WTC11 (cell line): ENCODE results near the gene RNF115. TPM values are rescaled to one million over a fixed set of nuclear protein-coding genes. Genes with fewer than 3 reads are reported as not detected.

ENCODE experiments used
- ATAC-seq: fragments of 200-7000 bp; cut with Tn5 transposase; 2 replicates; pipeline ENCODE4 v1.10.0; 2021; ENCODE audit warnings: mild to moderate bottlenecking, moderate library complexity
- CTCF ChIA-PET: fragments of 300-600 bp; sonication (Branson Sonifier 250); formaldehyde crosslinking; loops from one replicate; lab custom pipeline; 2021; ENCODE audit warnings: antibody characterized with exemption; lab: Charles Lee
- POLR2A ChIA-PET: fragments of 350-600 bp; sonication (Branson Sonifier 250); formaldehyde crosslinking; loops from one replicate; lab custom pipeline; 2021; ENCODE audit warnings: antibody characterized with exemption; lab: Charles Lee
- DNase-seq: peaks from one replicate; pipeline ENCODE4 v3.0.0; 2021; ENCODE audit warnings: low spot score
- H3K27ac Mint-ChIP-seq: 2 replicates; pipeline ENCODE4 v1.8.0; 2021; ENCODE audit warnings: mixed read lengths
- H3K27me3 Mint-ChIP-seq: 2 replicates; pipeline ENCODE4 v1.8.0; 2021; ENCODE audit warnings: low read depth, mild to moderate bottlenecking, moderate library complexity, mixed read lengths
- H3K36me3 Mint-ChIP-seq: 2 replicates; pipeline ENCODE4 v1.8.0; 2021; ENCODE audit warnings: mixed read lengths
- H3K4me1 Mint-ChIP-seq: 2 replicates; pipeline ENCODE4 v1.8.0; 2022; ENCODE audit warnings: mixed read lengths
- H3K4me3 Mint-ChIP-seq: 2 replicates; pipeline ENCODE4 v1.8.0; 2021; ENCODE audit warnings: mild to moderate bottlenecking, moderate library complexity, mixed read lengths
- H3K9me3 Mint-ChIP-seq: 2 replicates; pipeline ENCODE4 v1.8.0; 2021; ENCODE audit warnings: mixed read lengths
- CREM ChIP-seq: sonication (generic); formaldehyde crosslinking; IDR thresholded peaks from 2 replicates; pipeline ENCODE4 v1.8.1; 2022; ENCODE audit warnings: mild to moderate bottlenecking, missing genetic modification reagents, moderate library complexity
- EMX1 ChIP-seq: fragments of 250-450 bp; sonication (Bioruptor Pico); IDR thresholded peaks from 2 replicates; pipeline ENCODE4 v1.8.0; 2021; ENCODE audit warnings: mild to moderate bottlenecking
- ESRRA ChIP-seq: sonication (generic); formaldehyde crosslinking; IDR thresholded peaks from 2 replicates; pipeline ENCODE4 v1.8.1; 2022; ENCODE audit warnings: mild to moderate bottlenecking, missing genetic modification reagents, borderline replicate concordance
- ETV6 ChIP-seq: sonication (generic); formaldehyde crosslinking; IDR thresholded peaks from 2 replicates; pipeline ENCODE4 v1.8.1; 2022; ENCODE audit warnings: mild to moderate bottlenecking, missing genetic modification reagents
- FOXJ3 ChIP-seq: sonication (generic); formaldehyde crosslinking; IDR thresholded peaks from 2 replicates; pipeline ENCODE4 v1.9.0; 2021; ENCODE audit warnings: missing genetic modification reagents, mild to moderate bottlenecking, borderline replicate concordance
- FOXK1 ChIP-seq: sonication (generic); formaldehyde crosslinking; IDR thresholded peaks from 2 replicates; pipeline ENCODE4 v1.8.0; 2022; ENCODE audit warnings: mild to moderate bottlenecking, moderate library complexity, missing genetic modification reagents
- GTF2I ChIP-seq: fragments of 250-450 bp; sonication (Bioruptor Pico); conservative IDR thresholded peaks from 2 replicates; pipeline ENCODE4 v1.4.0; 2021; ENCODE audit warnings: mild to moderate bottlenecking
- IRF2 ChIP-seq: sonication (generic); formaldehyde crosslinking; IDR thresholded peaks from 2 replicates; pipeline ENCODE4 v1.8.0; 2022; ENCODE audit warnings: low read depth, missing genetic modification reagents, borderline replicate concordance
- RORB ChIP-seq: fragments of 250-450 bp; sonication (Bioruptor Pico); IDR thresholded peaks from 2 replicates; pipeline ENCODE4 v1.9.0; 2021; ENCODE audit warnings: mild to moderate bottlenecking
- SMAD4 ChIP-seq: sonication (generic); formaldehyde crosslinking; IDR thresholded peaks from 2 replicates; pipeline ENCODE4 v1.8.0; 2022; ENCODE audit warnings: mild to moderate bottlenecking, missing genetic modification reagents
- ZBTB21 ChIP-seq: sonication (generic); formaldehyde crosslinking; IDR thresholded peaks from 2 replicates; pipeline ENCODE4 v1.8.1; 2023; ENCODE audit warnings: mild to moderate bottlenecking, missing genetic modification reagents, borderline replicate concordance
- ZNF138 ChIP-seq: sonication (generic); formaldehyde crosslinking; conservative IDR thresholded peaks from 2 replicates; pipeline ENCODE4 v1.8.1; 2022; ENCODE audit warnings: mild to moderate bottlenecking, moderate library complexity, missing genetic modification reagents
- ZNF219 ChIP-seq: sonication (generic); formaldehyde crosslinking; IDR thresholded peaks from 2 replicates; pipeline ENCODE4 v1.8.0; 2023; ENCODE audit warnings: missing genetic modification reagents, mild to moderate bottlenecking, borderline replicate concordance
- ZNF263 ChIP-seq: sonication (generic); formaldehyde crosslinking; IDR thresholded peaks from 2 replicates; pipeline ENCODE4 v1.8.1; 2022; ENCODE audit warnings: low read depth, mild to moderate bottlenecking, moderate library complexity, missing genetic modification reagents
- total RNA-seq: library from RNA; stranded (reverse); gene quantifications from 3 replicates; pipeline ENCODE4 v1.2.3, GENCODE V29; 2021
- TF ChIP-seq, protein P1 (sequence below): sonication (generic); formaldehyde crosslinking; IDR thresholded peaks from 2 replicates; pipeline ENCODE4 v1.8.0; 2022; ENCODE audit warnings: mild to moderate bottlenecking, missing genetic modification reagents
- TF ChIP-seq, protein P2 (sequence below): sonication (generic); formaldehyde crosslinking; IDR thresholded peaks from 2 replicates; pipeline ENCODE4 v1.8.1; 2023; ENCODE audit warnings: mild to moderate bottlenecking, moderate library complexity, missing genetic modification reagents
- TF ChIP-seq, protein P3 (sequence below): sonication (generic); formaldehyde crosslinking; conservative IDR thresholded peaks from 2 replicates; pipeline ENCODE4 v1.8.1; 2023; ENCODE audit warnings: mild to moderate bottlenecking, low read depth, missing genetic modification reagents, moderate library complexity
- TF ChIP-seq, protein P4 (sequence below): sonication (generic); formaldehyde crosslinking; IDR thresholded peaks from 2 replicates; pipeline ENCODE4 v1.8.0; 2022; ENCODE audit warnings: mild to moderate bottlenecking, missing genetic modification reagents
- TF ChIP-seq, protein P5 (sequence below): fragments of 250-450 bp; sonication (Bioruptor Pico); IDR thresholded peaks from 2 replicates; pipeline ENCODE4 v2.1.2; 2022; ENCODE audit warnings: mild to moderate bottlenecking, moderate library complexity

Gene RNF115
- total RNA-seq, 1 experiment from 2014 or later = 8.1 TPM

DNA sequence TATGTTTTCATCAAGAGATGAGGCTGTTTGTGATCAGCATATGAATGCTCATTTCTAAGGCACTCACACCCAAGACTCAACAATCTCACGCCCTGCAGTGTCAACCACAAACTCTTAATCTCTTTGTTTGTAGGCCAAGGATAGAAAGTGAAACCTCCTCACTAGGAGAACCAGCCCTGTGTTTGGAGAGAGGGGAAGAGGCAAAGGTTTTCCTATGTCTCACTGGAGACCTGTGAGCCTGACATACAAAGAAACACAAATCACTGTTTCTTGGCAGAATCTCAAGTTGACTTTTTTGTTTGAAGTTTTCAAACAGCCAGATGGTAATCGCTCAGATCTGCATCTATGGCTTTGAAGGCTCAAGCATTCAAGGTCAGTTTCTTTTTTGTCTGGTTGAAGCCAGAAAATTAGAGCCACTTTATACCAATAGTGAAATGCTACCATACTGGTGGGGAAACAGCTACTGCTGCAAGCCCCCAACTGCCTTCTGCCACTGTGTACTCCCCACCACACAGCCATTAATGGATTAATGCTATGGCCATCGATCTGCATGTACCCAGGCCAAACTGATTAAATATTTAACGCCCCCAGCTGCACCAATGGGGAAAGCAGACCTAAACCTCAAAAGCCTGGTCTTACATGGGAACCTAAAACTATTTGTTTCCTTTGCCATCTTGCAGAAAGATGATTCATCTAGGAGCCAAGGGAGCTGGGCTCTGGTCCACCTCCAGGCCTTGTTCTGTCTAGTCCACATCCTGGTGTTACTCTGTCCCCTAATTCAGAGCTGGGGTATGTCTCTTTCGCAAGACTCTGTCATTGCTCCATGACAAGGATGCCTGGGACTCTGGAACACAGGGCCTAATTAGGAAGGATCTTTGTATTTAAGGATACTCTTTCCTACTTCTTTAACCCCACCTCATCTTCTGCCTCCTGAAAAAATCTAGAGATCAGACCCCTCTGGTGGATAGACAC, 133.0 kb downstream of the RNF115 start (continued):
- TF ChIP-seq ESRRA (CRISPR knock-in tag) (no peak), ETV6 (CRISPR knock-in tag) (no peak)

DNA sequence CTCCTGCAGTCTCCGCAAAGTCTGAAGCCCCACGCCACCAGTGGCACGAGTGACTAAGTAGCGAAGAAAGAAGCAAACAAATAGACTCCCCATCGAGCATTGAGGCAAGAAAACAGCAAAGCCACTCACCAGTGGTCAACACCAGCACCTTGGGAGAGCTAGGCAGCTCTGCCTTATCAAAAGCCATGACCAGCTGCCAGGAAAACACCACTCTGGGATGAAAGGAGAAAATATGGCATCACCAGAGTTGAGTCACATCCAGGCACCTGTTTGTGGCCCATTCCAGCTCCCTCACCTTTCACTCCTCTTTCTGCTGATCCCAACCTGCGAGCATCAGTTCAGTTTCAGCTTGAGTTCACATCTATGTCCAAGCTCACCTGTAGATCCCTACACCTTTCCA, 134.0 kb downstream of the RNF115 start:
- peaks cover 6% of the 10 kb centered on the region; the same call in 1 of the 2 replicates for H3K4me1 Mint-ChIP-seq
- no peak overlapping the region for H3K4me3 Mint-ChIP-seq
- CTCF ChIA-PET = interaction anchor here (0.6 kb wide), 1 partner anchor 169 kb away, joined by 5 read pairs; the partner anchor contains the start of gene PIAS3
- no peak overlapping the region for H3K27ac Mint-ChIP-seq
- peaks cover 6% of the 10 kb centered on the region for H3K27me3 Mint-ChIP-seq
- DNase-seq (no peak), ATAC-seq (no peak)
- H3K9me3 Mint-ChIP-seq = 0 out of 2 replicates have a peak, but pooled peaks cover 4% of the 10 kb centered on the region
- TF ChIP-seq RORB (CRISPR knock-in tag) = no peak
- TF ChIP-seq, protein P1, sequence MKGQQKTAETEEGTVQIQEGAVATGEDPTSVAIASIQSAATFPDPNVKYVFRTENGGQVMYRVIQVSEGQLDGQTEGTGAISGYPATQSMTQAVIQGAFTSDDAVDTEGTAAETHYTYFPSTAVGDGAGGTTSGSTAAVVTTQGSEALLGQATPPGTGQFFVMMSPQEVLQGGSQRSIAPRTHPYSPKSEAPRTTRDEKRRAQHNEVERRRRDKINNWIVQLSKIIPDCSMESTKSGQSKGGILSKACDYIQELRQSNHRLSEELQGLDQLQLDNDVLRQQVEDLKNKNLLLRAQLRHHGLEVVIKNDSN = no peak
- TF ChIP-seq FOXJ3 (CRISPR knock-in tag) = no peak
- TF ChIP-seq, protein P2, sequence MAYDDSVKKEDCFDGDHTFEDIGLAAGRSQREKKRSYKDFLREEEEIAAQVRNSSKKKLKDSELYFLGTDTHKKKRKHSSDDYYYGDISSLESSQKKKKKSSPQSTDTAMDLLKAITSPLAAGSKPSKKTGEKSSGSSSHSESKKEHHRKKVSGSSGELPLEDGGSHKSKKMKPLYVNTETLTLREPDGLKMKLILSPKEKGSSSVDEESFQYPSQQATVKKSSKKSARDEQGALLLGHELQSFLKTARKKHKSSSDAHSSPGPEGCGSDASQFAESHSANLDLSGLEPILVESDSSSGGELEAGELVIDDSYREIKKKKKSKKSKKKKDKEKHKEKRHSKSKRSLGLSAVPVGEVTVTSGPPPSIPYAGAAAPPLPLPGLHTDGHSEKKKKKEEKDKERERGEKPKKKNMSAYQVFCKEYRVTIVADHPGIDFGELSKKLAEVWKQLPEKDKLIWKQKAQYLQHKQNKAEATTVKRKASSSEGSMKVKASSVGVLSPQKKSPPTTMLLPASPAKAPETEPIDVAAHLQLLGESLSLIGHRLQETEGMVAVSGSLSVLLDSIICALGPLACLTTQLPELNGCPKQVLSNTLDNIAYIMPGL = no peak
- TF ChIP-seq EMX1 (CRISPR knock-in tag) = no peak
- no peak for TF ChIP-seq ZNF263
- no peak for TF ChIP-seq ZNF219 (CRISPR knock-in tag)
- TF ChIP-seq, protein P3, sequence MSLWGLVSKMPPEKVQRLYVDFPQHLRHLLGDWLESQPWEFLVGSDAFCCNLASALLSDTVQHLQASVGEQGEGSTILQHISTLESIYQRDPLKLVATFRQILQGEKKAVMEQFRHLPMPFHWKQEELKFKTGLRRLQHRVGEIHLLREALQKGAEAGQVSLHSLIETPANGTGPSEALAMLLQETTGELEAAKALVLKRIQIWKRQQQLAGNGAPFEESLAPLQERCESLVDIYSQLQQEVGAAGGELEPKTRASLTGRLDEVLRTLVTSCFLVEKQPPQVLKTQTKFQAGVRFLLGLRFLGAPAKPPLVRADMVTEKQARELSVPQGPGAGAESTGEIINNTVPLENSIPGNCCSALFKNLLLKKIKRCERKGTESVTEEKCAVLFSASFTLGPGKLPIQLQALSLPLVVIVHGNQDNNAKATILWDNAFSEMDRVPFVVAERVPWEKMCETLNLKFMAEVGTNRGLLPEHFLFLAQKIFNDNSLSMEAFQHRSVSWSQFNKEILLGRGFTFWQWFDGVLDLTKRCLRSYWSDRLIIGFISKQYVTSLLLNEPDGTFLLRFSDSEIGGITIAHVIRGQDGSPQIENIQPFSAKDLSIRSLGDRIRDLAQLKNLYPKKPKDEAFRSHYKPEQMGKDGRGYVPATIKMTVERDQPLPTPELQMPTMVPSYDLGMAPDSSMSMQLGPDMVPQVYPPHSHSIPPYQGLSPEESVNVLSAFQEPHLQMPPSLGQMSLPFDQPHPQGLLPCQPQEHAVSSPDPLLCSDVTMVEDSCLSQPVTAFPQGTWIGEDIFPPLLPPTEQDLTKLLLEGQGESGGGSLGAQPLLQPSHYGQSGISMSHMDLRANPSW (CRISPR knock-in tag) = no peak
- TF ChIP-seq ZBTB21 (CRISPR knock-in tag) = no peak
- TF ChIP-seq, protein P4, sequence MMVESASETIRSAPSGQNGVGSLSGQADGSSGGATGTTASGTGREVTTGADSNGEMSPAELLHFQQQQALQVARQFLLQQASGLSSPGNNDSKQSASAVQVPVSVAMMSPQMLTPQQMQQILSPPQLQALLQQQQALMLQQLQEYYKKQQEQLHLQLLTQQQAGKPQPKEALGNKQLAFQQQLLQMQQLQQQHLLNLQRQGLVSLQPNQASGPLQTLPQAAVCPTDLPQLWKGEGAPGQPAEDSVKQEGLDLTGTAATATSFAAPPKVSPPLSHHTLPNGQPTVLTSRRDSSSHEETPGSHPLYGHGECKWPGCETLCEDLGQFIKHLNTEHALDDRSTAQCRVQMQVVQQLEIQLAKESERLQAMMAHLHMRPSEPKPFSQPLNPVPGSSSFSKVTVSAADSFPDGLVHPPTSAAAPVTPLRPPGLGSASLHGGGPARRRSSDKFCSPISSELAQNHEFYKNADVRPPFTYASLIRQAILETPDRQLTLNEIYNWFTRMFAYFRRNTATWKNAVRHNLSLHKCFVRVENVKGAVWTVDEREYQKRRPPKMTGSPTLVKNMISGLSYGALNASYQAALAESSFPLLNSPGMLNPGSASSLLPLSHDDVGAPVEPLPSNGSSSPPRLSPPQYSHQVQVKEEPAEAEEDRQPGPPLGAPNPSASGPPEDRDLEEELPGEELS (CRISPR knock-in tag) = no peak
- H3K36me3 Mint-ChIP-seq = no peaks in the 10 kb centered on the region
- POLR2A ChIA-PET = no interaction called here

DNA sequence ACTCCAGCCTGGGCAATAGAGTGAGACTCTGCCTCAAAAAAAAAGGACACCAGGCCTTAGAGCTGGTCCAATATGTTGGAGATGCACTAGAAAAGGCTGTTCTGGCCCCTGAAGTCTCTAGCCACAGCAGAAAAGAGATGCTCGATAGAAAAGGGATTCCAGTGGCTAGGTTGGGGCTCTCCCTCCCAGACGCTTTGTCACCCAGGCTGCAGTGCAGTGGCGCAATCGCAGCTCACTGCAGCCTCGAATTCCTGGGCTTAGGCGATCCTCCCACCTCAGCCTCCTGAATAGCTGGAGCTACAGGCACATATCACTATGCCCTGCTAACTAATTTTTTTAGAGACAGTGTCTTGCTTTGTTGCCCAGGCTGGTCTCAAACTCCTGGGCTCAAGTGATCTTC, 135.0 kb downstream of the RNF115 start:
- TF ChIP-seq GTF2I (CRISPR knock-in tag) = no peak
- no peak for TF ChIP-seq ZNF138 (CRISPR knock-in tag)
- no peak for TF ChIP-seq IRF2 (CRISPR knock-in tag)
- TF ChIP-seq, protein P5, sequence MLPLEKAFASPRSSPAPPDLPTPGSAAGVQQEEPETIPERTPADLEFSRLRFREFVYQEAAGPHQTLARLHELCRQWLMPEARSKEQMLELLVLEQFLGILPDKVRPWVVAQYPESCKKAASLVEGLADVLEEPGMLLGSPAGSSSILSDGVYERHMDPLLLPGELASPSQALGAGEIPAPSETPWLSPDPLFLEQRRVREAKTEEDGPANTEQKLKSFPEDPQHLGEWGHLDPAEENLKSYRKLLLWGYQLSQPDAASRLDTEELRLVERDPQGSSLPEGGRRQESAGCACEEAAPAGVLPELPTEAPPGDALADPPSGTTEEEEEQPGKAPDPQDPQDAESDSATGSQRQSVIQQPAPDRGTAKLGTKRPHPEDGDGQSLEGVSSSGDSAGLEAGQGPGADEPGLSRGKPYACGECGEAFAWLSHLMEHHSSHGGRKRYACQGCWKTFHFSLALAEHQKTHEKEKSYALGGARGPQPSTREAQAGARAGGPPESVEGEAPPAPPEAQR (CRISPR knock-in tag) = no peak
- TF ChIP-seq SMAD4 (CRISPR knock-in tag) = no peak
- no peak for TF ChIP-seq CREM (CRISPR knock-in tag)
- no peak for TF ChIP-seq FOXK1 (CRISPR knock-in tag)
- TF ChIP-seq RORB (CRISPR knock-in tag) = no peak
- TF ChIP-seq FOXJ3 (CRISPR knock-in tag) = no peak
- ATAC-seq = no peak
- no peak overlapping the region for H3K4me3 Mint-ChIP-seq
- POLR2A ChIA-PET = no interaction called here
- H3K27ac Mint-ChIP-seq = no peak overlapping the region
- peaks cover 2% of the 10 kb centered on the region; the same call in 1 of the 2 replicates for H3K27me3 Mint-ChIP-seq
- H3K4me1 Mint-ChIP-seq = peaks cover 6% of the 10 kb centered on the region; the same call in 1 of the 2 replicates
- no peak for DNase-seq
- CTCF ChIA-PET = interaction anchor here (0.8 kb wide), 1 partner anchor 32 kb away, joined by 3 read pairs; no protein-coding TSS in a partner anchor
- no peaks in the 10 kb centered on the region for H3K36me3 Mint-ChIP-seq
- 0 out of 2 replicates have a peak, but pooled peaks cover 4% of the 10 kb centered on the region for H3K9me3 Mint-ChIP-seq
